GM12864 (cell line): ENCODE measurements around the gene ZFP64.

Experiments
- DNase-seq: peaks from one replicate; pipeline ENCODE4 v3.0.0-alpha.2; 2011; ENCODE audit warnings: low read depth
- H3K4me3 ChIP-seq: 2 replicates; pipeline ENCODE4 v1.5.1; 2011; ENCODE audit warnings: mild to moderate bottlenecking, low read depth, low read length, control low read depth
- CTCF ChIP-seq: IDR thresholded peaks from 2 replicates; pipeline ENCODE4 v1.5.1; 2011; ENCODE audit warnings: low read depth, mild to moderate bottlenecking, moderate library complexity, low read length, control low read depth, inconsistent platforms; ENCODE audit errors: missing control alignments

ZFP64 gene

DNA sequence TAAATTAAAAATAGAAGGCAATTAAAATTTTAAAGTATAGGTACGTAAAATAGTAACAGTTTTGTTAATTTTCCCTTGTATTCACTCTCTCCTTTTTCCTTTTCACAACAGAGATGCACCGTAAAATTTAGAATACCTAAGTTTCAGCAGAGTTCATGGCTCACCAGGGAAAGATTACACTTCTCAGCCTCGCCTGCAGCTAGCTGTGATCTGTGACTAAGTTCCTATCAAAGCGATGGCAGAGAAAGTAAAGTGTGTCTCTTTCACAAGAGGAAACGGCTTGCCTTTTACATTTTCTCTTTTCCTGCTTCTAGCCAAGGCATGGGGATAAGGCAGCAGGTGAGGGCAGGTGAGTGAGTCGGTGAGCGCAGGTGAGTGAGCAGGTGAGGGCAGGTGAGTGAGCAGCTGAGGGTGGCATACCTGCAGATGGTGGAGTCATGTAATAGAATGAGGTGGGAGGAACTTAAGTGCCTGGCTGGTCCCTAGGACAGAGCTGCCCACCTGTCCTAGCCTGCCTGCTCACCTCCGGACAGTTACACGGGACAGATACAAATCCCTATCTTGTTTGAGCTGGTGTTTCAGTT lies 30.9 kb downstream of the ZFP64 start:
- TF ChIP-seq CTCF, result no peak
- DNase-seq, result no peak

DNA sequence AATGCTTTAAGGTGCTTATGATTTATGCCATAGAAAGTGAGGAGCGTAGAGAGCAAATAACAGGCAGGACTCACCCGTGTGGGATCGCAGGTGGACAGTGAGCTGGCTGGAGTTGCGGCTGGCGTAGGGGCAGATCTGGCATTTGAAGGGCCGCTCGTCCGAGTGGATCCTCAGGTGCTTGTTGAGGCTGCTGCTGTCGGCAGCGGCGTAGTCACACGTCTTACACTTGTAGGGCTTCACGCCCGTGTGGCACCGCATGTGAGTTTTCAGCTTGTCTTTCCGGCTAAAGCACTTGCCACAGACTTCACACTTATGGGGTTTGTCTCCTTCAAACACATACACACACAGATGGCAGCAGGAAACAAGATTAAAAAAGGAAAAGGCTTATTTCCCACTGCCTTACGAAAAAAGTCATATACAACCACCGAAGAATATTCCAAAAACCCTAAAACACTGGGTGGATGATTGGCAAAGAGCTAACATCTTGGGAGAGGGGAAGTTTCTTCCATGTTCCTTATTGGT lies 31.5 kb downstream of the ZFP64 start:
- no peak for TF ChIP-seq CTCF
- no peak overlapping the region for H3K4me3 ChIP-seq
- no peak for DNase-seq

More for the DNA sequence above, 30.9 kb downstream of the ZFP64 start:
- H3K4me3 ChIP-seq, result no peak overlapping the region

GRCh38 chr20:52154575-52154974 lies 37.0 kb downstream of the ZFP64 start:
- H3K4me3 ChIP-seq, result no peak overlapping the region
- no peak for TF ChIP-seq CTCF
- no peak for DNase-seq

GRCh38 chr20:52153896-52154295 lies 37.7 kb downstream of the ZFP64 start:
- DNase-seq, result no peak
- TF ChIP-seq CTCF, result no peak
- no peak overlapping the region for H3K4me3 ChIP-seq

- H3K4me3 ChIP-seq, result no peak overlapping the region
- no peak for TF ChIP-seq CTCF
- DNase-seq, result no peak
Measured at GRCh38 chr20:52152921-52153320, 38.7 kb downstream of the ZFP64 start.

DNA sequence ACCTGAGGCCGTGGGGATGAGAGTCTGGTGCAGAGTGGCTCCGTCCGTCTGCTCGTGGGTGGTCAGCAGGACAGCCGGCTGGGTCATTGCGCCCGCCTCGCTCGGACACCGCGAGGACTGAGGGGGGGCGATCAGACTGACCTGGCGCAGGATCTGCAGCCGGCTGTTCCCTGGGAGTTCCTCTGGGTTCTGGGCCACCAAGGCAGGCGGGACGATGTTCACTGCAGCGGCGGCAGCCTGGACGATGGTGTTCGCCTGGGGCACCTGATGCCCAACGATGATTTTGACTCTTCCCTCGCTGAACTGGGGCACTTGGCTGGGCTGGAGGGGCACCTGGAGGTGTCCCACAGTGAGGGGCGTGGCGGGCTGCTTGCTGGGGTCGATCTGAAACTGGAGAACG lies 39.2 kb downstream of the ZFP64 start:
- no peak for DNase-seq
- TF ChIP-seq CTCF, result no peak
- H3K4me3 ChIP-seq, result no peak overlapping the region
